GM18951 (cell line): ENCODE measurements around the gene ANKS4B.

ENCODE experiments used
- POLR2A ChIP-seq: IDR thresholded peaks from 4 replicates; pipeline ENCODE4 v1.6.1; 2011; ENCODE audit warnings: mild to moderate bottlenecking; ENCODE audit not compliant: insufficient read length, insufficient read depth; ENCODE audit errors: extremely low read depth
- in situ Hi-C: fragments of 300-500 bp; cut with MboI; formaldehyde crosslinking; loops from one replicate; pipeline ENCODE4 v1.12.0; 2022; ENCODE audit warnings: low sequenced_read_pairs, mixed read lengths, inconsistent platforms; ENCODE audit not compliant: unreplicated experiment

ANKS4B gene

GRCh38 chr16:21199607-21200218, 33.8 kb upstream of the ANKS4B start:
- in situ Hi-C loops, result loop anchor here (10.0 kb wide), 1 partner anchor 75 kb away; the partner anchor contains the start of gene CRYM
- no peak for TF ChIP-seq POLR2A

- TF ChIP-seq POLR2A, result no peak
- in situ Hi-C loops, result no loop called here
Observed at GRCh38 chr16:21203155-21203797, 30.2 kb upstream of the ANKS4B start.

- in situ Hi-C loops, result no loop called here
- no peak for TF ChIP-seq POLR2A
Observed at GRCh38 chr16:21205303-21205702, 28.2 kb upstream of the ANKS4B start.

DNA sequence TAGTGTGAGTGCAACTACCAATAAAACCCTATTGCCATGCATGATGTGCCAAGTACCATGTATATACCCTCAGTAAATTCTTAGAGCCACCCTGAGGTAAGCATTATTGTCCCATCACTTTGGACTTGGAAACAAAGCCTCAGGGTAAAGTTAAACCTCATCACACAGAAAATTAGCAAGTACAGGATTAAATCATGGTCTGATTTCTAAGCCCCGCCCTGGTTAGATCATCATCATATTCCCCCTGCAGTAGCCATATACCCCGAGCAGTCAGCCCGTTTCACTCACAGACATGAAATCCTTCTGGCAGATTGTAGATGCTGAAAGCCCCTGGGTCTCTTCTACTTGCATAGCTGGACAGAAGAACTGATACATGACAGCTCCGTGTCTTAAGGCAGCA, 26.9 kb upstream of the ANKS4B start:
- in situ Hi-C loops, result no loop called here
- no peak for TF ChIP-seq POLR2A

GRCh38 chr16:21208446-21209230, 24.9 kb upstream of the ANKS4B start:
- in situ Hi-C loops, result no loop called here

DNA sequence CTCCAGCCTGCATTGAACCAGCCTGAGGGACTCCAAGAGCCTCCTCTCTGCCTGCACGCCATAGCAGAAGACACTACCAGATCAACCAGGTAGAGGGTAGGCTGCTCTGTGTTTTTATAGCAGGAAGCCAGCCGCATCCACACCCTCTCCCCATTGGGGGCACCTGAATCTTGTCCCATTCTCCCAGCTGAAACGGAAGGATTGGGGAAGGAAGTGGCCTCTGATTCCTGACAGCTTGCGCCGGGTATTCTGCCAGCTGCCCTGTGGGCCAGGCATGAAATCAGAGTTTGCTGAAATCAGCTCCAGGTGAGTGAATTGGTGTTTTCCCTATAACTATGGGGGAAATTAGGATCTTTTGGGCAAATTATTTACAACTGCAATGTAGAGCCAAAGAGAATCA, 22.0 kb upstream of the ANKS4B start, which contains the start of gene ZP2:
Gene ZP2 (minus strand): TSS at position 89 of the 400 bp plus-strand sequence. CDS start 27 bp downstream, at position 62.
- in situ Hi-C loops, result no loop called here
- no peak for TF ChIP-seq POLR2A

More at GRCh38 chr16:21208446-21209230, 24.9 kb upstream of the ANKS4B start:
- TF ChIP-seq POLR2A, result no peak

DNA sequence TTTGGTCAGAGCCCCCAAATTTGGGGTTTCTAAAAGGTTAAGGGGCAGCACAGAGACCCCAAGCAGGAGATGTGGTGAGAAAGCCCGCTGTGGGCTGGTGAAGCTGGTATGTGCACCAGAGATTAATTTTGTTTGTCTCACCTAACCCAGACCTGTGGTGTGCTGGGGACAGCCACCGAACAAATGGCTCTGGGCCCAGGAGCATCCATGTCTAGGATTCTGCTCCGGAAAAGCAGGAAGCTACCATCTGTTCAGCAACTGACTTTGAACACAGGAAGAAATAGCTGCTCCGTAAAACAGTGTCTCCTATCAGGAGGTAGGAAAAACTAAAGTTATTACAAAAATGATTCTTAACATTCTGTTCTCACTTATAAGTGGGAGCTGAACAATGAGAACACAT, 19.4 kb upstream of the ANKS4B start:
- in situ Hi-C loops, result no loop called here
- TF ChIP-seq POLR2A, result no peak

DNA sequence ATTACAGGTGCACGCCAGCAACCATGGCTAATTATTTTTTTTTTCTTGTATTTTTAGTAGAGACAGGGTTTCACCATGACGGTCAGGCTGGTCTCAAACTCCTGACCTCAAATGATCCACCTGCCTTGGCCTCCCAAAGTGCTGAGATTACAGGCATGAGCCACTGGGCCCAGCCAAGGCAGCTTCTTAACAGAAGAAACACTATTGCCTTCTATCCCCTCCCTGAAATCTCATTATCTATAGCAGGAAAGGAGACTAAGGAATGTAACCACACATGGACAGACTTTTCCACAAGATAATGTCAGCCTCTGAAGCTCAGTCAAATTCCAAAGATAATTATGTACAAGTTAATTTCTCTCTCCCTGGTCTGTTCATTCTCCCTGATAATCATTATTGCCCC, 16.4 kb upstream of the ANKS4B start:
- no peak for TF ChIP-seq POLR2A
- in situ Hi-C loops, result no loop called here

GRCh38 chr16:21218153-21218552, 15.3 kb upstream of the ANKS4B start:
- no peak for TF ChIP-seq POLR2A
- in situ Hi-C loops, result no loop called here

GRCh38 chr16:21219551-21219950, 13.9 kb upstream of the ANKS4B start:
- in situ Hi-C loops, result no loop called here
- no peak for TF ChIP-seq POLR2A

DNA sequence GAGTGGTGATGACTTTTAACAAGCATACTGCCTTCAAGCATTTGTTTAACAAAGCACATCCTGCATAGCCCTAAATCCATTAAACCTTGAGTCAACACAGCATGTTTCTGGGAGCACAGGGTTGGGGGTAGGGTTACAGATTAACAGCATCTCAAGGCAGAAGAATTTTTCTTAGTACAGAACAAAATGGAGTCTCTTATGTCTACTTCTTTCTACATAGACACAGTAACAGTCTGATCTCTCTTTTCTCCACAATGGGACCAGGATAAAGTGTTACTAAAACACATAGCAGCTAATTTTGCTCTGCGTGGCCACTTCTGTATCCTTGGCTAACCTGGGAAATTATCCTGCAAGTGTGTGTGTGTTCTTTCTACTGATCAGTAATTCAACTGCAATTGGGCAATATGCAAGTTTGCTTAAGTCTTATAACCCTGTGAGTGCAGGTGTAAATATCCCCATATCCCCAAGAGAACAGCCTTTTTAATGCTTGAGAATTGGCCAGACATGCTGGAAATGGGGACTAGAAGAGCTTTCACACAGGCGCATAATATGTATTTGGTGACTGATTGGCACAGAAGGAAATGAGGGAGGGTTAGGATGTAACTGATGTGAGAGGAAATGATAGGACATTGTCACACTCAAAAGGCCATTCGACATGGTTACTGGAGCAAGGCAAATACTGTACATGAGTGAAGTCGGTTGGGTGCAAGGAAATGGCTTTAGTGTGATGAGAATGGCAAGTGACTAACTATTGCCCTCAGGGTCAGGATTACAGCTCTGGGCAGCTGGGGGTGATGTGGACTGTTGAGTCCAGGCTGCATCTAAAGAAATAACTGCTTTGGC, 10.8 kb upstream of the ANKS4B start:
- in situ Hi-C loops, result no loop called here
- TF ChIP-seq POLR2A, result no peak

- in situ Hi-C loops, result no loop called here
Observed at GRCh38 chr16:21223787-21224186, 9.7 kb upstream of the ANKS4B start.

DNA sequence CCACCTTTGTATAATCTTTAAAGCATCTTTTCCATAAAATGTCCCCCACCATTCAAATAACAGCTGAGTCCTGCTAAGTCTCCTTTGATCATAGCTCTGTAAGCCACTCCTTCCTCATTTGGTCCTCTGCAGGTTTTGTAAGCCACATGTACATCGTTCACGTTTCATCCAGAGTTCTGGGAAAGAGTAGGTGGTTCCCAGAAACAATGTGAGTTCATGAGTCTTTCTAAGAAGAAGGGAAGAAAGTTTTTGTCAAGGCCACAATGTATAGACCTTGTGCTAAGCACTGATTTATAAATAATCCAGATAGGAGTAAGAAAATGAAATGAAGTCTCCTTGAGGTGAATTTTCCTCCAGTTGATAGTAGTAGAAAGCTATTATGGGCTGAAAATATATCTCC, 8.7 kb upstream of the ANKS4B start:
- in situ Hi-C loops, result no loop called here
- TF ChIP-seq POLR2A, result no peak

More at GRCh38 chr16:21223787-21224186, 9.7 kb upstream of the ANKS4B start:
- TF ChIP-seq POLR2A, result no peak
